SK-N-SH (cell line): ENCODE measurements around the gene KRT28. TPM values are rescaled to one million over a fixed set of nuclear protein-coding genes. Genes with fewer than 3 reads are reported as not detected.

ENCODE experiments used
- CTCF ChIA-PET: fragments of 300-600, 350-600 bp; formaldehyde crosslinking; extraction: SDS; loops from one replicate; lab custom pipeline; 2021; lab: Yijun Ruan, JAX
- POLR2A ChIA-PET: fragments of 350-600 bp; sonication (Branson Sonifier 250); formaldehyde crosslinking; extraction: SDS; loops from one replicate; lab custom pipeline; 2020; ENCODE audit warnings: antibody characterized with exemption, inconsistent platforms; lab: Yijun Ruan, JAX
- DNase-seq: peaks from one replicate; pipeline ENCODE4 v3.0.0; 2012
- H2AFZ ChIP-seq: fragments of 200-600 bp; sonication (generic); 2 replicates; pipeline ENCODE4 v1.8.1; 2016; ENCODE audit warnings: antibody characterized with exemption, mild to moderate bottlenecking, low read depth
- H3F3A ChIP-seq: fragments of 200-600 bp; sonication (generic); replicated peaks from 2 replicates; pipeline ENCODE3; 2016; ENCODE audit warnings: antibody characterized with exemption, mild to moderate bottlenecking; ENCODE audit not compliant: insufficient read depth
- H3K27ac ChIP-seq, 2 experiments: fragments of 200-500 bp in 1 of 2; fragments of 200-600 bp in 1 of 2; sonication (Bioruptor generic) in 1 of 2; sonication (generic), shearing (Covaris generic) in 1 of 2; 2 replicates each; pipeline versions ENCODE4 v1.5.1 to v1.6.1; 2014 to 2016; ENCODE audit warnings: low read depth in 2 of 2, inconsistent platforms in 1 of 2, low read length in 1 of 2, mild to moderate bottlenecking in 1 of 2, mixed read lengths in 1 of 2
- H3K27me3 ChIP-seq: fragments of 200-600 bp; sonication (generic), shearing (Covaris generic); 2 replicates; pipeline ENCODE4 v1.6.1; 2016; ENCODE audit warnings: mixed run types; ENCODE audit not compliant: insufficient read depth
- H3K36me3 ChIP-seq, 2 experiments: fragments of 200-500 bp in 1 of 2; fragments of 200-600 bp in 1 of 2; sonication (Bioruptor generic) in 1 of 2; sonication (generic) in 1 of 2; replicated peaks in 1 of 2; 2 replicates each; pipeline versions ENCODE3 to v1.5.1; 2014 to 2016; ENCODE audit warnings: low read length in 1 of 2, mild to moderate bottlenecking in 1 of 2; ENCODE audit not compliant: insufficient read depth in 2 of 2, control insufficient read depth in 1 of 2
- H3K4me1 ChIP-seq, 2 experiments: fragments of 200-500 bp in 1 of 2; fragments of 200-600 bp in 1 of 2; sonication (Bioruptor generic) in 1 of 2; sonication (generic), shearing (Covaris generic) in 1 of 2; 2 replicates each; pipeline versions ENCODE4 v1.5.1 to v1.6.1; 2014 to 2016; ENCODE audit warnings: low read depth in 1 of 2, low read length in 1 of 2, mixed run types in 1 of 2; ENCODE audit not compliant: insufficient read depth in 2 of 2, control insufficient read depth in 1 of 2
- H3K4me2 ChIP-seq: fragments of 200-600 bp; sonication (generic), shearing (Covaris generic); 2 replicates; pipeline ENCODE4 v1.6.1; 2017; ENCODE audit warnings: mixed run types
- H3K4me3 ChIP-seq, 2 experiments: fragments of 200-500 bp in 1 of 2; fragments of 200-600 bp in 1 of 2; sonication (Bioruptor generic) in 1 of 2; sonication (generic), shearing (Covaris generic) in 1 of 2; 2 replicates each; pipeline versions ENCODE4 v1.5.1 to v1.8.1; 2014 to 2016; ENCODE audit warnings: low read depth in 2 of 2, inconsistent platforms in 1 of 2, low read length in 1 of 2, mild to moderate bottlenecking in 1 of 2, mixed read lengths in 1 of 2, moderate library complexity in 1 of 2
- H3K79me2 ChIP-seq: fragments of 200-600 bp; sonication (generic); 2 replicates; pipeline ENCODE4 v1.8.1; 2017; ENCODE audit warnings: mild to moderate bottlenecking; ENCODE audit not compliant: insufficient read depth
- H3K9ac ChIP-seq: fragments of 200-600 bp; sonication (generic); 2 replicates; pipeline ENCODE4 v1.6.1; 2017; ENCODE audit warnings: mixed run types
- H3K9me2 ChIP-seq: fragments of 200-600 bp; sonication (generic); 2 replicates; pipeline ENCODE4 v1.6.1; 2017; ENCODE audit warnings: mixed run types
- H3K9me3 ChIP-seq: fragments of 200-600 bp; sonication (generic); 2 replicates; pipeline ENCODE4 v1.6.1; 2017; ENCODE audit warnings: mixed run types, mild to moderate bottlenecking, moderate library complexity
- H4K20me1 ChIP-seq: fragments of 200-600 bp; sonication (generic); 2 replicates; pipeline ENCODE4 v1.6.1; 2017; ENCODE audit warnings: mild to moderate bottlenecking, mixed run types; ENCODE audit not compliant: insufficient read depth
- FOXJ3 ChIP-seq: sonication (generic); formaldehyde crosslinking; IDR thresholded peaks from 2 replicates; pipeline ENCODE4 v1.5.1; 2020; ENCODE audit warnings: mild to moderate bottlenecking, missing genetic modification reagents
- IRF3 ChIP-seq: fragments of 150-350 bp; IDR thresholded peaks from 2 replicates; pipeline ENCODE4 v1.6.1; 2016; ENCODE audit warnings: mild to moderate bottlenecking, low read depth, low read length
- PBX3 ChIP-seq: IDR thresholded peaks from 2 replicates; pipeline ENCODE4; 2012
- POLR2AphosphoS5 ChIP-seq: IDR thresholded peaks from 2 replicates; pipeline ENCODE4 v1.6.1; 2012; ENCODE audit warnings: low read depth, low read length
- RAD21 ChIP-seq: IDR thresholded peaks from 2 replicates; pipeline ENCODE4 v1.6.1; 2012; ENCODE audit warnings: mild to moderate bottlenecking, low read length
- TEAD4 ChIP-seq: IDR thresholded peaks from 2 replicates; pipeline ENCODE4 v1.4.0; 2012; ENCODE audit warnings: mild to moderate bottlenecking, borderline replicate concordance; ENCODE audit not compliant: insufficient read depth
- USF2 ChIP-seq: fragments of 150-350 bp; IDR thresholded peaks from 2 replicates; pipeline ENCODE4 v1.6.1; 2017; ENCODE audit warnings: antibody characterized with exemption, low read length, low read depth, borderline replicate concordance
- ZBTB33 ChIP-seq: IDR thresholded peaks from 2 replicates; pipeline ENCODE4 v1.4.0; 2012; ENCODE audit warnings: low read depth, borderline replicate concordance
- WGBS: methylation state at CpG from one replicate; pipeline ENCODE4 v1.1.6; 2017; ENCODE audit warnings: low lambda C conversion rate; 5-methylcytosine and 5-hydroxymethylcytosine counted together
- polyA plus RNA-seq, 3 experiments: library from polyadenylated mRNA; depleted of rRNA; stranded (reverse); fragments of >200 nt; gene quantifications; 2 replicates each; pipeline ENCODE4 v1.2.3, GENCODE V29; 2012

Gene KRT28
- polyA plus RNA-seq, 1 of the 3 experiments (the other 2 are of a cell fraction), result not detected

- ChIA-PET CTCF (interaction anchor here (1.3 to 1.8 kb wide), 3 partner anchors 10 to 843 kb away, joined by 3 to 8 read pairs (median 5); no protein-coding TSS in a partner anchor), POLR2A (interaction anchor here (0.8 kb wide), 1 partner anchor 869 kb away, joined by 3 read pairs; the partner anchor contains the start of gene EIF1)
- H3K4me2 ChIP-seq, result peak overlapping the region; percentile 67
Measured at GRCh38 chr17:40819528-40820125, 19.9 kb upstream of the KRT28 start.

More at GRCh38 chr17:40819528-40820125, 19.9 kb upstream of the KRT28 start:
- Histone ChIP-seq H3K9me3 (no peaks in the 10 kb centered on the region), H3K27me3 (no peaks in the 10 kb centered on the region), H3K27ac (peak overlapping the region in 1 of 2 experiments; percentile 81; a peak in 2 of 4 replicates), H3K79me2 (no peaks in the 10 kb centered on the region; the same call in none of the 2 replicates), H2AFZ (peak overlapping the region; percentile 99), H3K4me1 (no peaks in the 10 kb centered on the region; a peak in 1 of 4 replicates), H3K9ac (no peak overlapping the region), H3F3A (peaks cover 35% of the 10 kb centered on the region), H3K36me3 (peaks cover 12 to 15% of the 10 kb centered on the region in 2 experiments), H4K20me1 (no peaks in the 10 kb centered on the region), H3K4me3 (peak overlapping the region; percentile 67 to 81), H3K9me2 (no peaks in the 10 kb centered on the region)
- TF ChIP-seq POLR2AphosphoS5 (0 out of 2 replicates have a peak, but pooled peaks have one; percentile 2), USF2 (no peak), RAD21 (no peak), FOXJ3 (CRISPR knock-in tag) (no peak), IRF3 (no peak), PBX3 (no peak), ZBTB33 (no peak), TEAD4 (no peak)
- DNase-seq, result peak; percentile 19
- 33% methylated on average over 9 of the region's 9 CpGs for WGBS
